ENCODE measurements around the gene TCF4. TPM values are rescaled to one million over a fixed set of nuclear protein-coding genes. Genes with fewer than 3 reads are reported as not detected.
A peak's percentile ranks its signal among the peaks of the same experiment; 100 is the strongest.

TCF4 gene
- polyA plus RNA-seq, 1 experiment: 47.3 TPM

- no peak for TF ChIP-seq CTCF (IDR thresholded peaks at IDR 0.05; ENCODE audit: low read depth, low read length)
- ChIA-PET CTCF (interaction anchor here (0.6 to 4.5 kb wide), 3 partner anchors 74 to 402 kb away, joined by 4 to 18 read pairs (median 8); no protein-coding TSS in a partner anchor), POLR2A (interaction anchor here (0.6 kb wide), 1 partner anchor 19 kb away, joined by 9 read pairs; no protein-coding TSS in a partner anchor)
- no peak for DNase-seq (ENCODE audit: low read depth, low spot score)
- Histone ChIP-seq H3K27ac (ENCODE audit: low read depth, low read length) (no peak overlapping the region), H3K4me3 (ENCODE audit: low read depth, low read length) (no peak overlapping the region), H3K27me3 (ENCODE audit: control insufficient read depth, insufficient read depth, low read length) (no peaks in the 10 kb centered on the region), H3K9me3 (ENCODE audit: control insufficient read depth, insufficient read depth, low read length) (no peaks in the 10 kb centered on the region)
Measured at GRCh38 chr18:55340998-55341397, 247.0 kb downstream of the TCF4 start.

- no peaks in the 10 kb centered on the region for H3K9me3 ChIP-seq (ENCODE audit: control insufficient read depth, insufficient read depth, low read length)
- CTCF ChIA-PET: no interaction called here
- no peaks in the 10 kb centered on the region for H3K27me3 ChIP-seq (ENCODE audit: control insufficient read depth, insufficient read depth, low read length)
- POLR2A ChIA-PET: no interaction called here
- no peak for DNase-seq (ENCODE audit: low read depth, low spot score)
- H3K27ac ChIP-seq (ENCODE audit: low read depth, low read length): no peak overlapping the region
- TF ChIP-seq CTCF (IDR thresholded peaks at IDR 0.05; ENCODE audit: low read depth, low read length): no peak
- no peak overlapping the region for H3K4me3 ChIP-seq (ENCODE audit: low read depth, low read length)
Measured at GRCh38 chr18:55339990-55340389, 248.0 kb downstream of the TCF4 start.

GRCh38 chr18:55338978-55339650, 248.9 kb downstream of the TCF4 start:
- no peak for DNase-seq (ENCODE audit: low read depth, low spot score)
- H3K4me3 ChIP-seq (ENCODE audit: low read depth, low read length): no peak overlapping the region
- H3K9me3 ChIP-seq (ENCODE audit: control insufficient read depth, insufficient read depth, low read length): no peaks in the 10 kb centered on the region
- ChIA-PET CTCF (no interaction called here), POLR2A (no interaction called here)
- H3K27me3 ChIP-seq (ENCODE audit: control insufficient read depth, insufficient read depth, low read length): no peaks in the 10 kb centered on the region
- no peak overlapping the region for H3K27ac ChIP-seq (ENCODE audit: low read depth, low read length)
- TF ChIP-seq CTCF (IDR thresholded peaks at IDR 0.05; ENCODE audit: low read depth, low read length): peak; percentile 45

- H3K4me3 ChIP-seq (ENCODE audit: low read depth, low read length): no peak overlapping the region
- TF ChIP-seq CTCF (IDR thresholded peaks at IDR 0.05; ENCODE audit: low read depth, low read length): no peak
- H3K27me3 ChIP-seq (ENCODE audit: control insufficient read depth, insufficient read depth, low read length): no peaks in the 10 kb centered on the region
- DNase-seq (ENCODE audit: low read depth, low spot score): no peak
- ChIA-PET POLR2A (no interaction called here), CTCF (no interaction called here)
- H3K27ac ChIP-seq (ENCODE audit: low read depth, low read length): no peak overlapping the region
- H3K9me3 ChIP-seq (ENCODE audit: control insufficient read depth, insufficient read depth, low read length): no peaks in the 10 kb centered on the region
Measured at GRCh38 chr18:55337908-55338521, 250.0 kb downstream of the TCF4 start.

GRCh38 chr18:55337138-55337537, 250.9 kb downstream of the TCF4 start:
- no peaks in the 10 kb centered on the region for H3K9me3 ChIP-seq (ENCODE audit: control insufficient read depth, insufficient read depth, low read length)
- no peaks in the 10 kb centered on the region for H3K27me3 ChIP-seq (ENCODE audit: control insufficient read depth, insufficient read depth, low read length)
- CTCF ChIA-PET: no interaction called here
- TF ChIP-seq CTCF (IDR thresholded peaks at IDR 0.05; ENCODE audit: low read depth, low read length): no peak
- DNase-seq (ENCODE audit: low read depth, low spot score): no peak
- no peak overlapping the region for H3K27ac ChIP-seq (ENCODE audit: low read depth, low read length)
- H3K4me3 ChIP-seq (ENCODE audit: low read depth, low read length): no peak overlapping the region
- POLR2A ChIA-PET: no interaction called here

Measured in AG04450 (cell line).